Measurements from ENCODE around the gene AP3S2. TPM values are rescaled to one million over a fixed set of nuclear protein-coding genes. Genes with fewer than 3 reads are reported as not detected.
A peak's percentile ranks its signal among the peaks of the same experiment; 100 is the strongest.
"Not testable (repeated sequence)": the region's sequence is repeated elsewhere in the genome, so short reads cannot be mapped to it uniquely, and the experiment has no call there.

Gene AP3S2
- total RNA-seq, 2 donors from 2014 or later = 43.7 to 44.7 TPM

GRCh38 chr15:89857673-89858072 is 36.1 kb downstream of the AP3S2 start:
- TF ChIP-seq CTCF (IDR thresholded peaks at IDR 0.05) (no peak), POLR2AphosphoS5 (IDR thresholded peaks at IDR 0.05) (no peak), POLR2A (IDR thresholded peaks at IDR 0.05) (no peak)
- Histone ChIP-seq H3K4me3 (no peak overlapping the region), H3K36me3 (no peaks in the 10 kb centered on the region), H3K27ac (peak overlapping the region; percentile 53 to 77), H3K4me1 (replicated peaks) (no peaks in the 10 kb centered on the region), H3K27me3 (replicated peaks; ENCODE audit: insufficient read depth) (no peaks in the 10 kb centered on the region), H3K9me3 (no peaks in the 10 kb centered on the region)
- DNase-seq (ENCODE audit: low spot score) = no peak
- 87% methylated on average over 3 of the region's 3 CpGs for WGBS
- intact Hi-C loops (cut with DNase I) = no loop called here

- Histone ChIP-seq H3K27ac (peak overlapping the region in 1 of 2 donors; percentile 38), H3K27me3 (replicated peaks; ENCODE audit: insufficient read depth) (no peaks in the 10 kb centered on the region), H3K4me1 (replicated peaks) (no peaks in the 10 kb centered on the region), H3K36me3 (no peaks in the 10 kb centered on the region), H3K9me3 (no peaks in the 10 kb centered on the region), H3K4me3 (no peak overlapping the region)
- intact Hi-C loops (cut with DNase I) = no loop called here
- no peak for DNase-seq (ENCODE audit: low spot score)
- 88% methylated on average over 3 of the region's 3 CpGs for WGBS
- TF ChIP-seq POLR2AphosphoS5 (IDR thresholded peaks at IDR 0.05) = no peak
- no peak for TF ChIP-seq POLR2A (IDR thresholded peaks at IDR 0.05)
- TF ChIP-seq CTCF (IDR thresholded peaks at IDR 0.05) = no peak
These were observed 37.8 kb downstream of the AP3S2 start for GRCh38 chr15:89855948-89856347.

DNA sequence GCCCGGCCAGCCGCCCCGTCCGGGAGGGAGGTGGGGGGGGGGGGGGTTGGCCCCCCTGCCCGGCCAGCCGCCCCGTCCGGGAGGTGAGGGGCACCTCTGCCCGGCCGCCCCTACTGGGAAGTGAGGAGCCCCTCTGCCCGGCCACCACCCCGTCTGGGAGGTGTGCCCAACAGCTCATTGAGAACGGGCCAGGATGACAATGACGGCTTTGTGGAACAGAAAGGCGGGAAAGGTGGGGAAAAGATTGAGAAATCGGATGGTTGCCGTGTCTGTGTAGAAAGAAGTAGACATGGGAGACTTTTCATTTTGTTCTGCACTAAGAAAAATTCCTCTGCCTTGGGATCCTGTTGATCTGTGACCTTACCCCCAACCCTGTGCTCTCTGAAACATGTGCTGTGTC is 38.9 kb downstream of the AP3S2 start:
- H3K27me3 ChIP-seq (replicated peaks; ENCODE audit: insufficient read depth); H3K9me3 ChIP-seq; H3K27ac ChIP-seq; H3K4me1 ChIP-seq (replicated peaks); H3K4me3 ChIP-seq; intact Hi-C loops (cut with DNase I); H3K36me3 ChIP-seq; DNase-seq (ENCODE audit: low spot score): not testable (repeated sequence)
- WGBS = 86% methylated on average over 7 of the region's 17 CpGs

GRCh38 chr15:89852342-89852995 is 41.3 kb downstream of the AP3S2 start:
- 92% methylated on average over 3 of the region's 3 CpGs for WGBS
- Histone ChIP-seq H3K9me3 (no peaks in the 10 kb centered on the region), H3K4me1 (replicated peaks) (no peaks in the 10 kb centered on the region), H3K36me3 (no peaks in the 10 kb centered on the region), H3K4me3 (no peak overlapping the region), H3K27me3 (replicated peaks; ENCODE audit: insufficient read depth) (no peaks in the 10 kb centered on the region), H3K27ac (no peak overlapping the region)
- DNase-seq (ENCODE audit: low spot score) = no peak
- intact Hi-C loops (cut with DNase I) = no loop called here
- TF ChIP-seq POLR2A (IDR thresholded peaks at IDR 0.05) (no peak), POLR2AphosphoS5 (IDR thresholded peaks at IDR 0.05) (no peak), CTCF (IDR thresholded peaks at IDR 0.05) (no peak)

DNA sequence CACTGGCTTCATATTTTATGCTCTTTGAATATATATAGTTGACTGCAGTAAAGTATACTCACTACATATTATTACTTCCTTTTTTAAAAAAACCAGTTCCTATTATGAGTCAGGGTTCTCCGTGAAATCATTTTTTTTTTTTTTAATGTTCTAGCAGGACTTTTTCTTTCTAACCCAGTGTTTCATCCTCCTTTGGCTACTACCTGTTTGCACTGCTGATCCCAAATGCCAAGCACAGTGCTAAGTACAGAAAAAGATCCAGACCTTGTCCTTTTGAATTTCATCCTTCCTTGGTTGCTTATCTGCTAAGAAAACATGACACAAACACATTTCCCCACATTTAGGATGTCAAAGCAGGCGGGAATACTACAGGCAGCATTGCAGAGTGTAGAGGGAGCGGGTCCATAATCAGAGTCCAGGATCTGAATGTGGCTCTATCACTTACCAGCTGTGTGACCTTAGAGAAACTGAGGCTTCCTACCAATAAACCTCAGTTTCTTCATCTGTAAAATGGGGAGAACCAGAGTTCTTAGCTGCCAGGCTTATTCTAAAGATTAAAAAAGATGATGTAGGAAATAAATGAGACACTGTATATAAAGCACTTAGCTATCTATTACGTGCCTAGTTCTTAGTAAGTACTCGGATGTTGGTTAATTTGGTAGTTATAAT is 42.0 kb downstream of the AP3S2 start:
- TF ChIP-seq POLR2A (IDR thresholded peaks at IDR 0.05) = no peak
- TF ChIP-seq POLR2AphosphoS5 (IDR thresholded peaks at IDR 0.05) = no peak
- no peak for TF ChIP-seq CTCF (IDR thresholded peaks at IDR 0.05)
- WGBS = 85% methylated on average over 5 of the region's 5 CpGs
- Histone ChIP-seq H3K9me3 (no peaks in the 10 kb centered on the region), H3K36me3 (no peaks in the 10 kb centered on the region), H3K27me3 (replicated peaks; ENCODE audit: insufficient read depth) (no peaks in the 10 kb centered on the region), H3K4me3 (no peak overlapping the region), H3K4me1 (replicated peaks) (no peaks in the 10 kb centered on the region), H3K27ac (no peak overlapping the region)
- intact Hi-C loops (cut with DNase I) = no loop called here
- no peak for DNase-seq (ENCODE audit: low spot score)
